Measurements from ENCODE around the gene ZBTB20.

The ZBTB20 gene

GRCh38 chr3:115147329-115148141, 447 bp upstream of the ZBTB20 start:
- TF ChIP-seq, protein P1, sequence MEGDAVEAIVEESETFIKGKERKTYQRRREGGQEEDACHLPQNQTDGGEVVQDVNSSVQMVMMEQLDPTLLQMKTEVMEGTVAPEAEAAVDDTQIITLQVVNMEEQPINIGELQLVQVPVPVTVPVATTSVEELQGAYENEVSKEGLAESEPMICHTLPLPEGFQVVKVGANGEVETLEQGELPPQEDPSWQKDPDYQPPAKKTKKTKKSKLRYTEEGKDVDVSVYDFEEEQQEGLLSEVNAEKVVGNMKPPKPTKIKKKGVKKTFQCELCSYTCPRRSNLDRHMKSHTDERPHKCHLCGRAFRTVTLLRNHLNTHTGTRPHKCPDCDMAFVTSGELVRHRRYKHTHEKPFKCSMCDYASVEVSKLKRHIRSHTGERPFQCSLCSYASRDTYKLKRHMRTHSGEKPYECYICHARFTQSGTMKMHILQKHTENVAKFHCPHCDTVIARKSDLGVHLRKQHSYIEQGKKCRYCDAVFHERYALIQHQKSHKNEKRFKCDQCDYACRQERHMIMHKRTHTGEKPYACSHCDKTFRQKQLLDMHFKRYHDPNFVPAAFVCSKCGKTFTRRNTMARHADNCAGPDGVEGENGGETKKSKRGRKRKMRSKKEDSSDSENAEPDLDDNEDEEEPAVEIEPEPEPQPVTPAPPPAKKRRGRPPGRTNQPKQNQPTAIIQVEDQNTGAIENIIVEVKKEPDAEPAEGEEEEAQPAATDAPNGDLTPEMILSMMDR (IDR thresholded peaks at IDR 0.05; ENCODE audit: borderline replicate concordance, control extremely low read depth, extremely low read depth, insufficient read depth, missing control alignments), result no peak
- in situ Hi-C loops (cut with MboI; ENCODE audit: low sequenced_read_pairs, unreplicated experiment), result no loop called here
- peak; percentile 91 for DNase-seq (ENCODE audit: low spot score)

DNA sequence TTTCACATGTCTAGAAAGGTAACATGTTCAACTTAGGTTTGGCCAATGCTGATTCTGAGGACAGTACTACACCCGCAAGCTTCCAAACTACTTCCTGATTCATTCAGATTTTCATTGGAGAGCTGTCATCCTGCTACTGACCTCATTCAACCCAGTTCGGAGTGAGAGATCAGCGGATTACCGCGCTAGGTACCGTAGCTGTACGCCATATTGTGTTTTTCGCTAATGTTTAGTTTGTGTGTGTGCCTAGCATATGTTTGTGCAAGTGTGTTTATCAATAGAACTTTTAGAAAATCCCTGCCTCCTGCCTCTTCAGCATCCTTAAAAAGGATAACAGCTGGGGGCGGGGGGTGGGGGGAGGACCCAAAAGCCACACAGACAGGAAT, 1.1 kb downstream of the ZBTB20 start:
- peak; percentile 18 for DNase-seq (ENCODE audit: low spot score)
- TF ChIP-seq, protein P1 (IDR thresholded peaks at IDR 0.05; ENCODE audit: borderline replicate concordance, control extremely low read depth, extremely low read depth, insufficient read depth, missing control alignments), result no peak
- in situ Hi-C loops (cut with MboI; ENCODE audit: low sequenced_read_pairs, unreplicated experiment), result no loop called here

DNA sequence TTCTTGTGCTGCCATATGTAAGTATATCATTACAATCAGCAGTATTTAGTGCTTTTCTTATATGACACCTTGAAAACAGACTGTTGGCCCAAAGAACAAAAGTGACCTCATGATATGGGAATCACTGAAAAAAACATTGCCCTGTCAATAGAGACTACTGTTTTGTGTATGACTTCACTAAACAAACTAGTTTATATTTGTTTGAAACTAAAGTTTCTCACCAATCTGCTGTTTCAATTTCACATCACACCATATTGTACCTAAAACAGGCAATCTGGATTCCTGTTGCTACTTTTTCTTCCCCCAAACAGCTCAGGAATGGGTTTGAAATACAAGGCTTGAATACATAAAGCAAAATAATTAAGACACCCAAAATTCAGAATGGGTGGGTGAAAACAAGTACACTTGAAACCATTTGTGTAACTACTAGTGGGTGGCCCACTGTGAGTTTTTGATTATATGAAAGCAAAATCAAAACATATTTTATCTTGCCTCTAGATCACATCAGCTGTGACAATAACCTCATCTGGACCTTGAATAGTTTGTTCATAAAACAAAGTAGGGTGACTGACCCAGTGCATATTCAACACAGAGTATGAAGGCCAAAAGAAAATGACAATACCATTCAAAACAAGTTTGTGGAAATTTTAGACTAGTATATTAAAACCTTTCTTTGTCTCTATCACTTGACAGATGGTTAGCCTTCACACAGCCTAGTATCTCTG, 5.9 kb downstream of the ZBTB20 start:
- no peak for DNase-seq (ENCODE audit: low spot score)
- in situ Hi-C loops (cut with MboI; ENCODE audit: low sequenced_read_pairs, unreplicated experiment), result no loop called here
- TF ChIP-seq, protein P1 (IDR thresholded peaks at IDR 0.05; ENCODE audit: borderline replicate concordance, control extremely low read depth, extremely low read depth, insufficient read depth, missing control alignments), result no peak

DNA sequence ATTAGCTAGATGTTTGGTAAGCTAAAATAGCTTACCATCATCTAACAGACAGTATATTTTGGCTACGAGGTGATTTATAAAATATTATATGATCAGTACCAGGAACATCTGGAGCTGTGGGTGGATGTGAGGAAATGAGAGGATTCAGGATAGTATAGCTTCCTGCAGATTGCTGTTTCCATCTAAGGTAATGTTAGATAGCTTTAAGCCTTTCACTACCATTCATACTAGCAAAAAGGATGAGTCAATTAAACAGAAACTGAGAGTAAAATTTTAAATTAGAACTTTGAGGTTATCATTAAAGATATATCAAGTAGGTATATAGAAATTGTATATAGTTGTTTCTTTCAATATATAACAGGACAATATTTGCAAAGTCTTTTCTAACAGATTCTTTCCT, 8.0 kb downstream of the ZBTB20 start:
- no peak for DNase-seq (ENCODE audit: low spot score)
- TF ChIP-seq, protein P1 (IDR thresholded peaks at IDR 0.05; ENCODE audit: borderline replicate concordance, control extremely low read depth, extremely low read depth, insufficient read depth, missing control alignments), result no peak
- in situ Hi-C loops (cut with MboI; ENCODE audit: low sequenced_read_pairs, unreplicated experiment), result no loop called here

DNA sequence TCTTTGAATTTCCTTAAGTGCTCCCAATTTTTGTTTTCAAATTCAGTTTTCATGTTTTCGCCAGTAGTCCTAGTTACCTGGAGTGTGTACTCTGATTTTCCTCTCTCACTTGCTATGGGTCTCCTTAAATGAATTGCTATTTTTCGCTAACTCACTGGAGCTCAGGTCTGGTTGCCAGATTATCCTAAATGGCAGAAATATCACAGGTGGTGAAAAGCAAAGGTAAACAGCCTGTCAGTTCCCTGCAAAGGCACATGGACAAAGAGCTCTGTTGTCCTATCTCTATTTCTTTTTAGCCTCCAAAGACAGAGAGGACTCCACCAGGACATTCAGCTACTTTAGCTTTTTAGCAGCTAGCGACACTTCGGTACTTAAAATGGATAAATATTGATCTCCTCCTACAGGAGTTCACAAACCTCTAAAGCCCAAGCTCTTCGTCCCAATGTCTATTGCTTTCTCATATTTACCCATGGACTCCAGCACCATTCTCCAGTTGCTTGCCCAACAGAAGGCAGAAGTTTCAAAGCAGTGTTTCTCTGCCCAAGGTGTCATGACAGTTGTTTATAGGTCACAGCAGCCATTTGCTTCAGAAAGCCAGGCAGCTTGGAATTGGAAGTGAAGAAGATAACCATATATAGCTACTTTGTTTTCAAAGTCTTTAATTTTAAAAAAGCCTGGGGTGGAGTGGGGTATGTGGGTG, 12.3 kb downstream of the ZBTB20 start:
- DNase-seq (ENCODE audit: low spot score), result no peak
- TF ChIP-seq, protein P1 (IDR thresholded peaks at IDR 0.05; ENCODE audit: borderline replicate concordance, control extremely low read depth, extremely low read depth, insufficient read depth, missing control alignments), result no peak
- in situ Hi-C loops (cut with MboI; ENCODE audit: low sequenced_read_pairs, unreplicated experiment), result no loop called here

GRCh38 chr3:115127208-115127607, 19.9 kb downstream of the ZBTB20 start:
- TF ChIP-seq, protein P1 (IDR thresholded peaks at IDR 0.05; ENCODE audit: borderline replicate concordance, control extremely low read depth, extremely low read depth, insufficient read depth, missing control alignments), result no peak
- in situ Hi-C loops (cut with MboI; ENCODE audit: low sequenced_read_pairs, unreplicated experiment), result no loop called here
- DNase-seq (ENCODE audit: low spot score), result no peak

All from GM13976 (cell line).